Measurements from ENCODE around the gene TRIM26. TPM values are rescaled to one million over a fixed set of nuclear protein-coding genes. Genes with fewer than 3 reads are reported as not detected.
"Not testable (repeated sequence)": the region's sequence is repeated elsewhere in the genome, so short reads cannot be mapped to it uniquely, and the experiment has no call there.

TRIM26 gene
- polyA plus RNA-seq, 1 donor: 58.2 TPM

DNA sequence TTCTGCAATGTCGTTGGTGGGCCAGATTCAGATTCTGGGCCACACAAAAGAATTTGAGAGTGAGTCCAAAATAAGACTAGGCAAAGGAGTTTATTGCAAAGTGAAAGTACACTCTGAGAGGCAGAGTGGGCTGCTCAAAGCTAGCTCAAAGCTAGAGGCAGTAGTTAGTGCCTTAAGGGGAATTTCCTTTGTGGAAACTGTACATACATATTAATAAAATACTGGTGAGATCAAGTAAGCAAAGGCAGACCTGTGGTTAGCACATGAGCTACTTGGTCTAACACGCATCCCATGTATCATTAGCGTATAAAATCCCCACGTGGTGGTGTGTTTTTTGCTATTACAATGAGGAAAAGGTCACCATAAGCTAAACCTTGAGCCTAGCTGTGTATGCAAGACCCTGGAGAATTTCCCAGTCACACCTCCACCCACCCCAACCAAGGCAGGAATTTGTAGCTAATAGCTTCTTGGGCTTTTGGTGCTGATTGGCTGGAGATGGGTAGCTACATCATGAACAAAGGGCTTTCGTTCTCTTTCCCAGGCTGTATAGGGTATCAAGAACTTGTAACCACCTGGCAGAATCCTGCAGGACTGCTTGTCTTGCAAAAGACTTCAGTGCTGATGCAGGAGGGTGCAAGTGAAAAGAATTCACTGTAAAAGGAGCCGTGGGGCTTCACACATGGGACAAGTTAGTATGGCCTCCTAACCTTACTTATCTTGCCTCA lies 14.7 kb upstream of the TRIM26 start:
- DNase-seq: no peak
- Histone ChIP-seq H3K36me3 (ENCODE audit: control insufficient read depth, insufficient read depth, low read length) (no peaks in the 10 kb centered on the region), H3K4me3 (ENCODE audit: low read length) (no peak overlapping the region), H3K9me3 (ENCODE audit: control insufficient read depth, low read depth, low read length) (peaks cover 6% of the 10 kb centered on the region), H3K4me1 (ENCODE audit: control insufficient read depth, insufficient read depth, low read length) (no peaks in the 10 kb centered on the region), H3K27me3 (ENCODE audit: control insufficient read depth, insufficient read depth, low read length) (no peaks in the 10 kb centered on the region), H3K27ac (ENCODE audit: low read length) (no peak overlapping the region)
- WGBS (ENCODE audit: insufficient coverage, low lambda C conversion rate): no CpG with 5 or more reads among the region's 6 CpGs

DNA sequence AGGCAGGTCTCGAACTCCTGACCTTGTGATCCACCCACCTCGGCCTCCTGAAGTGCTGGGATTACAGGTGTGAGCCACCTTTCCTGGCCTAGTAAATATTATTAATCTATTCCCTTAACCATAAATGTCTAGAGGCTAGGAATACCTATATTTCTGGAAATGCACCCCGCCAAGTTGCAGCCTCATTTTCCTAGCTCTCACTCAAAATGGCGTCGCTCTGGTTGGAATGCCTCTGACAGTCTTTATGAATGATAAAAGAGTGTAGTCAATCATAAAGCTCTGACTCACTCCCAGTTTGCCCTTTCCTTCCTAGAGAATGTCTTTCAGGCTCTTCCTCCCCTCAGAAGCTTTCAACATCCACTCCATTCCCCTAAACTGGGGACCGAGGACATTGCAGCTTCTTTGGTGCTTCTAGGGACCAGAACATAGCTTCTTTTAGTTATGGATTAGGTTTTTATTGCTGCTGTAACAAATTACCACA lies 14.1 kb upstream of the TRIM26 start:
- DNase-seq: no peak
- Histone ChIP-seq H3K27ac (ENCODE audit: low read length) (no peak overlapping the region), H3K27me3 (ENCODE audit: control insufficient read depth, insufficient read depth, low read length) (no peaks in the 10 kb centered on the region), H3K9me3 (ENCODE audit: control insufficient read depth, low read depth, low read length) (peaks cover 12% of the 10 kb centered on the region), H3K4me1 (ENCODE audit: control insufficient read depth, insufficient read depth, low read length) (no peaks in the 10 kb centered on the region), H3K36me3 (ENCODE audit: control insufficient read depth, insufficient read depth, low read length) (no peaks in the 10 kb centered on the region), H3K4me3 (ENCODE audit: low read length) (no peak overlapping the region)
- WGBS (ENCODE audit: insufficient coverage, low lambda C conversion rate): 40% methylated on average over 1 of the region's 6 CpGs

DNA sequence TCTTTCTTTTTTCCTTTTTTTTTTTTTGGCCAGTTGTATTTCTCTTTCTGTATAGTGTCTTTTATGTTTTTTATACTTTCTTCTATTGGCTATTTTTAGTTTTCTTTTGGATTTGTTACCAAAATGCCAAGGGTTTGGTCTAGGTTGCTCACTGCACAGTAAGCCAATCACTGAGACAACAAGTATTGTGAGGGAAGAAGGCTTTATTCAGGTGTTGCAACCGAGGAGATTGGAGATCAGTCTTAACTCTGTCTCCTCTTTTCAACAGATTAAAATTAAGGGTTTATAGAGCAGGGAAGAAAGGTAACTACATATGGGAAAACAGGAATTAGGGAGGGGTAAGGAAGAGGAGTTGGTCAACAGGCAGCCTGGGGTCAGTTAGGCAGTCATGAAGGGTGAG lies 10.1 kb upstream of the TRIM26 start:
- Histone ChIP-seq H3K9me3 (ENCODE audit: control insufficient read depth, low read depth, low read length) (peaks cover 18% of the 10 kb centered on the region), H3K4me1 (ENCODE audit: control insufficient read depth, insufficient read depth, low read length) (no peaks in the 10 kb centered on the region), H3K27ac (ENCODE audit: low read length) (no peak overlapping the region), H3K36me3 (ENCODE audit: control insufficient read depth, insufficient read depth, low read length) (no peaks in the 10 kb centered on the region), H3K27me3 (ENCODE audit: control insufficient read depth, insufficient read depth, low read length) (no peaks in the 10 kb centered on the region), H3K4me3 (ENCODE audit: low read length) (no peak overlapping the region)
- no peak for DNase-seq
- WGBS (ENCODE audit: insufficient coverage, low lambda C conversion rate): no CpG with 5 or more reads among the region's 1 CpG

DNA sequence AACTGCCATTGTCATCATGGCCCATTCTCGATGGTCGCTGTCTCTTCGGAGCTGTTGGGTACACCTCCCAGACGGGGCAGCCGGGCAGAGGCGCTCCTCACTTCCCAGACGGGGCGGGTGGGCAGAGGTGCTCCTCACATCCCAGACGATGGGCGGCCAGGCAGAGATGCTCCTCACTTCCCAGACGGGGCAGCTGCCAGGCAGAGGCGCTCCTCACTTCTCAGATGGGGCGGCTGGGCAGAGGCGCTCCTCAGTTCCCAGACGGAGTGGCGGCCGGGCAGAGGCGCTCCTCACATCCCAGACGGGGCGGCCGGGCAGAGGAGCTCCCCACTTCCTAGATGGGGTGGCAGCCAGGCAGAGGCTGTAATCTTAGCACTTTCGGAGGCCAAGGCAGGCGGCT lies 8.8 kb upstream of the TRIM26 start:
- not testable (repeated sequence) for H3K27ac ChIP-seq (ENCODE audit: low read length); H3K36me3 ChIP-seq (ENCODE audit: control insufficient read depth, insufficient read depth, low read length); H3K4me1 ChIP-seq (ENCODE audit: control insufficient read depth, insufficient read depth, low read length); DNase-seq; H3K27me3 ChIP-seq (ENCODE audit: control insufficient read depth, insufficient read depth, low read length); H3K4me3 ChIP-seq (ENCODE audit: low read length)
- H3K9me3 ChIP-seq (ENCODE audit: control insufficient read depth, low read depth, low read length): peaks cover 18% of the 10 kb centered on the region
- WGBS (ENCODE audit: insufficient coverage, low lambda C conversion rate): no CpG with 5 or more reads among the region's 23 CpGs

DNA sequence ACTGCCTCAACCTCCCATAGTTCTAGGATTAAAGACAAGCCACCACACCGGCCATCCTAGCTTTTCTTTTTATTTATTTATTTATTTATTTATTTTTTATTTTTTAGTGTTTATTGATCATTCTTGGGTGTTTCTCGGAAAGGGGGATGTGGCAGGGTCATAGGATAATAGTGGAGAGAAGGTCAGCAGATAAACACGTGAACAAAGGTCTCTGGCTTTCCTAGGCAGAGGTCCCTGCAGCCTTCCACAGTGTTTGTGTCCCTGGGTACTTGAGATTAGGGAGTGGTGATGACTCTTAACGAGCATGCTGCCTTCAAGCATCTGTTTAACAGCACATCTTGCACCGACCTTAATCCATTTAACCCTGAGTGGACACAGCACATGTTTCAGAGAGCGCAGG lies 8.2 kb upstream of the TRIM26 start:
- H3K36me3 ChIP-seq (ENCODE audit: control insufficient read depth, insufficient read depth, low read length); H3K27ac ChIP-seq (ENCODE audit: low read length); DNase-seq; H3K27me3 ChIP-seq (ENCODE audit: control insufficient read depth, insufficient read depth, low read length); H3K4me1 ChIP-seq (ENCODE audit: control insufficient read depth, insufficient read depth, low read length); H3K4me3 ChIP-seq (ENCODE audit: low read length): not testable (repeated sequence)
- peaks cover 18% of the 10 kb centered on the region for H3K9me3 ChIP-seq (ENCODE audit: control insufficient read depth, low read depth, low read length)
- no CpG with 5 or more reads among the region's 6 CpGs for WGBS (ENCODE audit: insufficient coverage, low lambda C conversion rate)

DNA sequence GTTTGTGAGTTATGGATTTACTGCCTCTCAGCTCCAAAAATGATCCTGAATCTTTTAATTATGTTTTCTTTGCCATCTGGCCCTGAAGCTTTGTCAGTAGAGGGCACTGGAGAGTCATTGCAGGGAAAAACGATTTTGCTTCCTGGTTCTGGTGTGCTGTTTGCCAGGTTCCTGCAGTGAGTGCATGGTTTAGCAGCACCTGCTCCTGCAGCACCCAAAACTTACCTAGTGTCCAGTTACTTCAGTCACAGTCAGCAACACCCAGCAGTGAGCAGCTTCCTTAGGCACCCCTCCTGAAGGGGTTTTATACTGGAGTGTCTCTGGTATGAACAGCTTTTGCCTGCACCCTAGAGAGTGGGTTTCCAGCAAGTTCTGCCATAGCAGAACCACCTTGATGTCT lies 6.0 kb upstream of the TRIM26 start:
- Histone ChIP-seq H3K27ac (ENCODE audit: low read length) (no peak overlapping the region), H3K4me3 (ENCODE audit: low read length) (no peak overlapping the region), H3K36me3 (ENCODE audit: control insufficient read depth, insufficient read depth, low read length) (no peaks in the 10 kb centered on the region), H3K27me3 (ENCODE audit: control insufficient read depth, insufficient read depth, low read length) (no peaks in the 10 kb centered on the region), H3K9me3 (ENCODE audit: control insufficient read depth, low read depth, low read length) (peaks cover 18% of the 10 kb centered on the region), H3K4me1 (ENCODE audit: control insufficient read depth, insufficient read depth, low read length) (peaks cover 3% of the 10 kb centered on the region)
- peak; percentile 54 to 59 for DNase-seq
- no CpG with 5 or more reads among the region's 1 CpG for WGBS (ENCODE audit: insufficient coverage, low lambda C conversion rate)

DNA sequence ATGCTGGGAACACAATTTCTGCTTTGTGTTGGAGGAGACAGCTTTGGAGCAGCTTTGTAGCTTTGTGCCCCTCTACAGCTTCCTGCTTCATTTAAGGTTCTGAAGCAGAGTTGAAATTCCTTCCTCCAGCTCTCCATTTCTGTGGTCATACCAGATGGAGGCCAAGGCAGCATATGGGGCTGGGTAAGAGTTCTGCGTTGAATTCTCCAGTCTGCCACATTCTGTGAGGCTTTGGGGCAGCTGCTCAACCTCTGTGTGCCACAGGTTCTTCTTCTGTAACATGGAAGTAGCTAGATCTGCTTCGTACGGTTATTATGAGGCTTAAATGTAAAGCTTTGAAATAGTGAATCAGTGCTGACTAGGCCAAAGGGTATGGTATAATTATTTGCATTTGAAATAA lies 2.9 kb upstream of the TRIM26 start:
- no peak for DNase-seq
- 75% methylated on average over 2 of the region's 3 CpGs for WGBS (ENCODE audit: insufficient coverage, low lambda C conversion rate)
- Histone ChIP-seq H3K27me3 (ENCODE audit: control insufficient read depth, insufficient read depth, low read length) (no peaks in the 10 kb centered on the region), H3K4me3 (ENCODE audit: low read length) (no peak overlapping the region), H3K36me3 (ENCODE audit: control insufficient read depth, insufficient read depth, low read length) (no peaks in the 10 kb centered on the region), H3K9me3 (ENCODE audit: control insufficient read depth, low read depth, low read length) (no peaks in the 10 kb centered on the region), H3K4me1 (ENCODE audit: control insufficient read depth, insufficient read depth, low read length) (peaks cover 5% of the 10 kb centered on the region), H3K27ac (ENCODE audit: low read length) (no peak overlapping the region)

DNA sequence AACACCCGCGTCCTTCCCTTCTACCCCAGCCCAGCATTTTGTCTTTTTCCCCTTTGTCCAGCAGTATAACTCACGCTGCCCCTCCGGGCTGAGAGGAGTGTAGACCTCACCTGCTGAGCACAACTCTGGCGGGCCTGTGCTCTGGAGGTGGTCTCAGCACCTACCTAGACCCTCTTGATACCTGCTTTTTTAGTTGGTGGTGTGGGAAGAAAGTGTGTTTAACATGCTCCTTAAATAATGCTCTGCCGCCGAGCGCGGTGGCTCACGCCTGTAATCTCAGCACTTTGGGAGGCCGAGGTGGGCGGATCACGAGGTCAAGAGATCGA lies 1.4 kb upstream of the TRIM26 start:
- Histone ChIP-seq H3K36me3 (ENCODE audit: control insufficient read depth, insufficient read depth, low read length) (no peaks in the 10 kb centered on the region), H3K27me3 (ENCODE audit: control insufficient read depth, insufficient read depth, low read length) (no peaks in the 10 kb centered on the region), H3K27ac (ENCODE audit: low read length) (peak overlapping the region; percentile 95), H3K4me3 (ENCODE audit: low read length) (peak overlapping the region; percentile 89), H3K9me3 (ENCODE audit: control insufficient read depth, low read depth, low read length) (no peaks in the 10 kb centered on the region), H3K4me1 (ENCODE audit: control insufficient read depth, insufficient read depth, low read length) (peaks cover 14% of the 10 kb centered on the region)
- no peak for DNase-seq
- WGBS (ENCODE audit: insufficient coverage, low lambda C conversion rate): 40% methylated on average over 2 of the region's 14 CpGs

DNA sequence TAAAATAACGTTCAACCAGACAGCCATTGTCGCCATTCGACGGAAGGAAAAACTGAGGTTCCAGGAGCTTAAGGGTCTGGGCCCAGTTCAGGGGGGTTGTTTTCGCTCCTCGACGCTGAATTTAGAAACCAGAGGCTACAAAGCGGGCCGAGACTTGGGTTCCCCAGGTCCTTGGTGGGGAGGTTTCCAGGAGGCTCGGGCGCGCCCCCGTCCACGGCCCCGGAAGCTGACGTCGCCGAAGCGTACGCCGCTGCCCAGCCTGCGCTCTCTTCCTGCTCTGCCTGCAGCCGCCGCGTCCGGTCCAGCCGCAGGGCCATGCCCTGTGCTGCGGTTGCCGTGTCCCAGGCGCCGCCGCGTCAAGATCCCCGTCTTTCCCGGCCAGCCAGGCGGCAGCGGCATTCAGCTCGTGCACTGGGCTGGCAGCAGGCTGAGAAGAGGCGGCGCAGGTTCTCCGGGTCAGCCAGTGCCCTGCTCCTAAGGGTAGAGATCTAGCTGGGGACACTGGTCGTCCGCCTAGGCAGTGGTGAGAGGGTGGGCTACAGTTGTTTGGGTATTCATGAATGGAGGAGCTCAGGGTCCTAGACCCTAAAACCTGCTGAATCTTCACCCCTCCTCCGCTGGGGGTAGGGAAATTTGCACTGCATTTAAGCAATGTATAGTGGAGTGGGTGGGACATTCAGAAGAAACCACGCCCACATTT lies 901 bp upstream of the TRIM26 start:
- peaks cover 18% of the 10 kb centered on the region for H3K4me1 ChIP-seq (ENCODE audit: control insufficient read depth, insufficient read depth, low read length)
- H3K9me3 ChIP-seq (ENCODE audit: control insufficient read depth, low read depth, low read length): no peaks in the 10 kb centered on the region
- DNase-seq: peak; percentile 82 to 91
- peak overlapping the region; percentile 89 for H3K4me3 ChIP-seq (ENCODE audit: low read length)
- WGBS (ENCODE audit: insufficient coverage, low lambda C conversion rate): no CpG with 5 or more reads among the region's 45 CpGs
- no peaks in the 10 kb centered on the region for H3K36me3 ChIP-seq (ENCODE audit: control insufficient read depth, insufficient read depth, low read length)
- H3K27ac ChIP-seq (ENCODE audit: low read length): peak overlapping the region; percentile 95
- no peaks in the 10 kb centered on the region for H3K27me3 ChIP-seq (ENCODE audit: control insufficient read depth, insufficient read depth, low read length)

DNA sequence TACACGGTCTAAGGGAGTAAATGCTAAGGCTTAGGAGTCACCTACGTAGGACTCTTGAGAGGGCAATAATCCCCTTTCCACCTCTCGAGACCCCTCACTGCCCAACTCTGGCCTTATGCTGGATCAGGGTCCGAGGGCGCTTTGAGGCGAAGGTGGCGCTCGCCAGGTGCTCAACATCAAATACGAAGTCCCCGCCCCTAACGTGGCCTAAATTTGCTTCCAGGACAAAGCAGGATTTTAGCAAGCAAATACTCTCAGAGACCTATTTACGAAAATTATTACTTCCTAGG lies 406 bp upstream of the TRIM26 start:
- WGBS (ENCODE audit: insufficient coverage, low lambda C conversion rate): 0% methylated on average over 1 of the region's 12 CpGs
- Histone ChIP-seq H3K4me1 (ENCODE audit: control insufficient read depth, insufficient read depth, low read length) (peaks cover 23% of the 10 kb centered on the region), H3K4me3 (ENCODE audit: low read length) (peak overlapping the region; percentile 89), H3K9me3 (ENCODE audit: control insufficient read depth, low read depth, low read length) (no peaks in the 10 kb centered on the region), H3K27ac (ENCODE audit: low read length) (peak overlapping the region; percentile 95), H3K36me3 (ENCODE audit: control insufficient read depth, insufficient read depth, low read length) (no peaks in the 10 kb centered on the region), H3K27me3 (ENCODE audit: control insufficient read depth, insufficient read depth, low read length) (no peaks in the 10 kb centered on the region)
- DNase-seq: no peak

DNA sequence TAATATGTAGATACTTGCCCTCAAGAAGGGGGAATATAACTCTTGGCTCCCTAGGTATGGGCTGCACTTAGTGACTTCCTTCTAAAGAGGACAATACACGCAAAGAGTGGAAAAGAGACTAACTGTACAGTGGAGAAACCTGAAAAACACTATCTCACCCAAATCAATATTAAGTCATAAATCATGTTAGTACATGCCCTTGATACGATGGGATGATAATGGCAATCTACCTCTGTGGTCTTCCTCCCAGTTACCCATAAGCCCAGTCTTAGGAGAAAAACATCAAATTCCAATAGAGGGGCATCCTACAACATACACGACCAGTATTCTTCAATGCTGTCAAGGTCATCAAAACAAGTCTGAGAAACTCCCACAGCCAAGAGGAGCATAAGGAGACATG lies 1.3 kb downstream of the TRIM26 start:
- Histone ChIP-seq H3K4me3 (ENCODE audit: low read length) (peak overlapping the region; percentile 89), H3K36me3 (ENCODE audit: control insufficient read depth, insufficient read depth, low read length) (no peaks in the 10 kb centered on the region), H3K27ac (ENCODE audit: low read length) (peak overlapping the region; percentile 95), H3K4me1 (ENCODE audit: control insufficient read depth, insufficient read depth, low read length) (peaks cover 38% of the 10 kb centered on the region), H3K27me3 (ENCODE audit: control insufficient read depth, insufficient read depth, low read length) (no peaks in the 10 kb centered on the region), H3K9me3 (ENCODE audit: control insufficient read depth, low read depth, low read length) (no peaks in the 10 kb centered on the region)
- DNase-seq: no peak
- no CpG with 5 or more reads among the region's 3 CpGs for WGBS (ENCODE audit: insufficient coverage, low lambda C conversion rate)

All from large intestine (tissue), 3 donors.